Neural progenitor cell (in vitro differentiated cells): Measurements from ENCODE around the gene NDRG3. TPM values are rescaled to one million over a fixed set of nuclear protein-coding genes. Genes with fewer than 3 reads are reported as not detected.

Experiments used
- DNase-seq: peaks from one replicate; pipeline ENCODE4 v3.0.0-alpha.2; 2016; ENCODE audit warnings: low spot score
- H2AFZ ChIP-seq: fragments of 200-600 bp; sonication (generic); replicated peaks from 2 replicates; pipeline ENCODE4 v1.6.1; 2016; ENCODE audit warnings: antibody characterized with exemption
- H3F3A ChIP-seq: fragments of 200-600 bp; sonication (generic); 2 replicates; pipeline ENCODE4 v1.6.1; 2016; ENCODE audit warnings: antibody characterized with exemption, low read depth
- H3K27ac ChIP-seq: fragments of 200-600 bp; sonication (generic); 2 replicates; pipeline ENCODE4 v1.5.1; 2016; ENCODE audit warnings: mild to moderate bottlenecking
- H3K27me3 ChIP-seq: fragments of 200-600 bp; sonication (generic); 2 replicates; pipeline ENCODE4 v1.6.1; 2016; ENCODE audit warnings: mild to moderate bottlenecking, moderate library complexity
- H3K36me3 ChIP-seq: fragments of 200-600 bp; sonication (generic); 2 replicates; pipeline ENCODE4 v1.5.1; 2016
- H3K4me1 ChIP-seq: fragments of 200-600 bp; sonication (generic); 2 replicates; pipeline ENCODE4 v1.6.1; 2016; ENCODE audit warnings: mixed run types
- H3K4me2 ChIP-seq: fragments of 200-600 bp; sonication (generic); 2 replicates; pipeline ENCODE4 v1.6.1; 2016
- H3K4me3 ChIP-seq: fragments of 200-600 bp; sonication (generic); 2 replicates; pipeline ENCODE4 v1.5.1; 2016
- H3K79me2 ChIP-seq: fragments of 200-600 bp; sonication (generic); 2 replicates; pipeline ENCODE4 v1.6.1; 2016; ENCODE audit warnings: low read depth
- H3K9ac ChIP-seq: fragments of 200-600 bp; sonication (generic); 2 replicates; pipeline ENCODE4 v1.6.1; 2016
- H3K9me3 ChIP-seq: fragments of 200-600 bp; sonication (generic); 2 replicates; pipeline ENCODE4 v1.5.1; 2016; ENCODE audit warnings: low read depth
- H4K20me1 ChIP-seq: fragments of 200-600 bp; sonication (generic); 2 replicates; pipeline ENCODE4 v1.6.1; 2016; ENCODE audit warnings: low read depth
- H3K27ac Mint-ChIP-seq: 3 replicates; pipeline ENCODE4 v1.8.0; 2021; ENCODE audit warnings: mixed read lengths
- H3K27me3 Mint-ChIP-seq: 2 replicates; pipeline ENCODE4 v1.8.0; 2022; ENCODE audit warnings: low read depth, mild to moderate bottlenecking, inconsistent platforms, moderate library complexity, mixed read lengths; ENCODE audit not compliant: insufficient read depth
- H3K36me3 Mint-ChIP-seq: 3 replicates; pipeline ENCODE4 v1.8.0; 2021; ENCODE audit warnings: mixed read lengths
- H3K4me1 Mint-ChIP-seq: 3 replicates; pipeline ENCODE4 v1.8.0; 2021; ENCODE audit warnings: mixed read lengths
- H3K4me3 Mint-ChIP-seq: 3 replicates; pipeline ENCODE4 v1.8.0; 2021; ENCODE audit warnings: mild to moderate bottlenecking, moderate library complexity, mixed read lengths
- H3K9me3 Mint-ChIP-seq: 3 replicates; pipeline ENCODE4 v1.8.0; 2020; ENCODE audit warnings: mixed read lengths
- EZH2 ChIP-seq: fragments of 200-600 bp; sonication (generic); IDR thresholded peaks from 2 replicates; pipeline ENCODE4 v1.6.1; 2017; ENCODE audit warnings: antibody characterized with exemption, mild to moderate bottlenecking, moderate library complexity
- EZH2phosphoT487 ChIP-seq: fragments of 200-600 bp; sonication (generic); IDR thresholded peaks from 2 replicates; pipeline ENCODE4 v1.6.1; 2017; ENCODE audit warnings: antibody characterized with exemption
- total RNA-seq: library from RNA; depleted of rRNA; stranded (reverse); fragments of >200 nt; gene quantifications from 2 replicates; pipeline ENCODE4 v1.2.3, GENCODE V29; 2015; ENCODE audit warnings: low replicate concordance
- TF ChIP-seq, protein P1 (sequence below): fragments of 200-600 bp; sonication (generic); IDR thresholded peaks from 2 replicates; pipeline ENCODE4 v1.5.1; 2017; ENCODE audit warnings: antibody characterized with exemption, mild to moderate bottlenecking

The NDRG3 gene
- total RNA-seq, 1 donor from 2014 or later: 25.3 TPM

DNA sequence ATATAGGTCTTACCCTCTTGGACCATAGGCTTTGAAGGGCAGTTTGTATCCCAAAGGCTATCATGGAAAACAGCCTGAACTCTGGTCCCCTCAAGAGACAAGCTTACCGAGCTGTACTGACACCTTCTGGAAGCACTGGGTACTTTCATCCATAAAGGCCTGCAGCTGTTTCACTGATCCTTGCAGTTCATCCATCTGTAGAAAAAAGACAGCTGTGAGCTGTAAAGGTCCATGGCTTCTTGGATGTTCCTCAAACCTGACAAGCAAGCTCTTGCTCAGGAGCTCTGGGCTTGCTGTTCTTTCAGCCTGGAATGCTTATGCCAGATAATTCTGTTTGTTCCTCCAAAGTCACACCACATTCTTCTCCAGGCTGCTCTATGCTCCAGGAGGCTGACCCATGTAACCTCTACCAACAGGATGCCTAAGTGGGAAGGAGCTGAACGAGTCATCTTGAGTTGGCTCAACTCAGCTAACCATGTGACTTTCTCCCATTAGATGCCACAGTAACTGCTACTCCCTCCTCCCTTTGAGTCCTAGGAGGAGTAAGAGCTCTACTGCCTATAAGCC lies 8.8 kb upstream of the NDRG3 start:
- H3K27ac Mint-ChIP-seq: no peak overlapping the region
- no peaks in the 10 kb centered on the region for H3K27me3 ChIP-seq

DNA sequence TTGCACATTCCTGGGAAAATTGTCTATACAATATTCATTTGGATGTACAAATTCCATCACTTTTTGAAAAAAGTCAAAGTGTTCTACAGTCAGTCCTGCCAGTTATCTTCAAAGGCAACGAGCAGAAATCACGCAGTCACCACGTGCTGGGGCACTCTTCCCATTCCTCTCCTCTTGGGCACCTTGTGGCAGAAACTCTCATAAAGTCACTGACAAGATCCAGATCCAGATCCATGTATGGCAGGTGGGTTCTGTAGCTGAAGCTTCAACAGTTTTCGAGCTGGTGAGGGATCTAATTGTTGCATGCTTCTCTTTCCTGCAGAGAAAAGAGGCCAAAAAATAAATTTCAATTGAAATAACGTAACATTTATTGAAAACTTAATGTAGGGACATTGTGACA lies 6.7 kb upstream of the NDRG3 start:
- H3K9ac ChIP-seq: no peak overlapping the region
- no peak for DNase-seq
- Mint-ChIP-seq H3K4me1 (peaks cover 6% of the 10 kb centered on the region), H3K9me3 (no peaks in the 10 kb centered on the region), H3K27me3 (no peaks in the 10 kb centered on the region), H3K36me3 (peaks cover 14% of the 10 kb centered on the region), H3K27ac (no peak overlapping the region), H3K4me3 (no peak overlapping the region)
- H3K27ac ChIP-seq: no peak overlapping the region
- H2AFZ ChIP-seq: no peak overlapping the region
- H3K36me3 ChIP-seq: peaks cover 11% of the 10 kb centered on the region
- H3K27me3 ChIP-seq: no peaks in the 10 kb centered on the region
- H3K9me3 ChIP-seq: no peaks in the 10 kb centered on the region
- no peak for TF ChIP-seq EZH2
- TF ChIP-seq, protein P1, sequence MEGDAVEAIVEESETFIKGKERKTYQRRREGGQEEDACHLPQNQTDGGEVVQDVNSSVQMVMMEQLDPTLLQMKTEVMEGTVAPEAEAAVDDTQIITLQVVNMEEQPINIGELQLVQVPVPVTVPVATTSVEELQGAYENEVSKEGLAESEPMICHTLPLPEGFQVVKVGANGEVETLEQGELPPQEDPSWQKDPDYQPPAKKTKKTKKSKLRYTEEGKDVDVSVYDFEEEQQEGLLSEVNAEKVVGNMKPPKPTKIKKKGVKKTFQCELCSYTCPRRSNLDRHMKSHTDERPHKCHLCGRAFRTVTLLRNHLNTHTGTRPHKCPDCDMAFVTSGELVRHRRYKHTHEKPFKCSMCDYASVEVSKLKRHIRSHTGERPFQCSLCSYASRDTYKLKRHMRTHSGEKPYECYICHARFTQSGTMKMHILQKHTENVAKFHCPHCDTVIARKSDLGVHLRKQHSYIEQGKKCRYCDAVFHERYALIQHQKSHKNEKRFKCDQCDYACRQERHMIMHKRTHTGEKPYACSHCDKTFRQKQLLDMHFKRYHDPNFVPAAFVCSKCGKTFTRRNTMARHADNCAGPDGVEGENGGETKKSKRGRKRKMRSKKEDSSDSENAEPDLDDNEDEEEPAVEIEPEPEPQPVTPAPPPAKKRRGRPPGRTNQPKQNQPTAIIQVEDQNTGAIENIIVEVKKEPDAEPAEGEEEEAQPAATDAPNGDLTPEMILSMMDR: no peak
- TF ChIP-seq EZH2phosphoT487: no peak
- H4K20me1 ChIP-seq: no peaks in the 10 kb centered on the region
- H3K4me2 ChIP-seq: no peak overlapping the region
- H3K4me3 ChIP-seq: no peak overlapping the region
- no peaks in the 10 kb centered on the region for H3K79me2 ChIP-seq
- peaks cover 11% of the 10 kb centered on the region for H3F3A ChIP-seq
- H3K4me1 ChIP-seq: no peaks in the 10 kb centered on the region

More for the DNA sequence above, 8.8 kb upstream of the NDRG3 start:
- H3K36me3 Mint-ChIP-seq: peaks cover 14% of the 10 kb centered on the region
- H3K79me2 ChIP-seq: no peaks in the 10 kb centered on the region
- H3K4me1 Mint-ChIP-seq: peaks cover 6% of the 10 kb centered on the region
- no peak overlapping the region for H3K9ac ChIP-seq
- H3K9me3 Mint-ChIP-seq: no peaks in the 10 kb centered on the region
- TF ChIP-seq EZH2phosphoT487 (no peak), EZH2 (no peak)
- TF ChIP-seq, protein P1: peak; percentile 77
- no peak overlapping the region for H3K4me3 ChIP-seq
- H3K27ac ChIP-seq: no peak overlapping the region
- H3K4me2 ChIP-seq: no peak overlapping the region
- peak; percentile 81 for DNase-seq
- no peaks in the 10 kb centered on the region for H4K20me1 ChIP-seq
- no peaks in the 10 kb centered on the region for H3K9me3 ChIP-seq
- no peaks in the 10 kb centered on the region for H3K4me1 ChIP-seq
- no peaks in the 10 kb centered on the region for H3K27me3 Mint-ChIP-seq
- H3F3A ChIP-seq: peaks cover 11% of the 10 kb centered on the region
- H2AFZ ChIP-seq: no peak overlapping the region
- H3K36me3 ChIP-seq: peaks cover 11% of the 10 kb centered on the region
- H3K4me3 Mint-ChIP-seq: no peak overlapping the region

DNA sequence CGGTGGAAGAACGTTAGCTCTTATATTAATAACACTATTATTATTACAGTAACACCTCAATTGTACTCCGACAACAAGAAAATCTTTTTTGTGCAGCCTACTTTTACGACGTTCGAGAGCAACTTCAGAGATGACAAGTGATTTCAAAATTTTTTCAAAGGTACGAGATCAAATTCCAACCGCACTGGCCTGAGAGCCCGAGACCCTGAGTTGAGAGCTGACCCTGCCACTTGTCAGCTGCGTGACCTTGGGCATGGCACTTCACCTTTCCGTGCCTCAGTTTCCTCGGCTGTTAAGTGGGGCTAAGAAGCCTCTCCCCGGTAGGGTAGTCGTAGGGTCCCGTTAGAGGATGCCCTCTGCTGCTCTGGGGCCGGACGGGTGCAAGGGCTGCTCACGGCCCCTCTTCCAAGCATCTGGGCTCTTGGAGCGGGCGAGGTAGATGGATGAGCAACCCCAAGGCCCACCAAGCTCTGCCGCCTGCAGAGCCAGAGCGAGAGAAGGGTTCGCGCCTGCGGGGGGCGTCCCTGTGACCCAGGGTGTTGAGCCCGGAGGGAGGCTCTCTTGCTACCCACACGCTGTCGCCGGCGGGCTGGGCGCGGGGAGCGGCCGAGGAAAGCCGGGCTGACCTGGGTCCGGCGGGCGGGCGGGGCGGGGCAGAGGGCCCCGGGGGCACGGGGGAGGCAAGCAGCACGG lies 510 bp downstream of the NDRG3 start:
- Histone ChIP-seq H3K79me2 (no peaks in the 10 kb centered on the region), H4K20me1 (peaks cover 5% of the 10 kb centered on the region), H3K4me1 (no peaks in the 10 kb centered on the region), H3F3A (peaks cover 20% of the 10 kb centered on the region), H2AFZ (peak overlapping the region; percentile 91), H3K36me3 (no peaks in the 10 kb centered on the region), H3K4me2 (peak overlapping the region; percentile 92), H3K27ac (no peak overlapping the region), H3K9me3 (no peaks in the 10 kb centered on the region), H3K27me3 (peaks cover 14% of the 10 kb centered on the region), H3K4me3 (peak overlapping the region; percentile 81), H3K9ac (no peak overlapping the region)
- H3K27ac Mint-ChIP-seq: no peak overlapping the region
- TF ChIP-seq EZH2 (no peak), EZH2phosphoT487 (no peak)
- TF ChIP-seq, protein P1: no peak
- peaks cover 6% of the 10 kb centered on the region for H3K27me3 Mint-ChIP-seq
- H3K4me1 Mint-ChIP-seq: peaks cover 20% of the 10 kb centered on the region
- DNase-seq: peak; percentile 26
- peak overlapping the region; percentile 94 for H3K4me3 Mint-ChIP-seq
- no peaks in the 10 kb centered on the region for H3K36me3 Mint-ChIP-seq
- H3K9me3 Mint-ChIP-seq: no peaks in the 10 kb centered on the region
